Measurements from ENCODE around the gene BMPR1A. TPM values are rescaled to one million over a fixed set of nuclear protein-coding genes. Genes with fewer than 3 reads are reported as not detected.
A peak's percentile ranks its signal among the peaks of the same experiment; 100 is the strongest.

BMPR1A gene
- total and polyA plus RNA-seq, 2 of the 13 experiments (the other 11 are each of a cell fraction or from before 2014, with no cell fraction given), result 17.8 to 44.2 TPM

- peak; percentile 64 for TF ChIP-seq KMT2B (CRISPR knock-in tag; IDR thresholded peaks at IDR 0.05)
- TF ChIP-seq ZNF512B (CRISPR knock-in tag; IDR thresholded peaks at IDR 0.05; ENCODE audit: borderline replicate concordance), result peak; percentile 36; the same call in 1 of the 2 replicates
- TF ChIP-seq ASH2L (IDR thresholded peaks at IDR 0.05; ENCODE audit: insufficient read length, low read depth, low read length), result peak; percentile 46
- TF ChIP-seq MBNL3 (CRISPR knock-in tag; conservative IDR thresholded peaks at IDR 0.05), result no peak
- TF ChIP-seq REPIN1 (CRISPR knock-in tag; IDR thresholded peaks at IDR 0.05; ENCODE audit: borderline replicate concordance, low read depth), result peak; percentile 31; the same call in 1 of the 2 replicates
- no peak for TF ChIP-seq FOXO1 (CRISPR knock-in tag; IDR thresholded peaks at IDR 0.05)
- TF ChIP-seq HNRNPLL (IDR thresholded peaks at IDR 0.05; ENCODE audit: low read depth, low read length, poor library complexity, severe bottlenecking), result peak; percentile 81
- TF ChIP-seq RCOR2 (CRISPR knock-in tag; IDR thresholded peaks at IDR 0.05), result no peak
- no peak for TF ChIP-seq SMAD9 (CRISPR knock-in tag; IDR thresholded peaks at IDR 0.05)
- TF ChIP-seq PHF21A (CRISPR knock-in tag; IDR thresholded peaks at IDR 0.05), result peak; percentile 80
- peak; percentile 47; the same call in 1 of the 2 replicates for TF ChIP-seq GMEB1 (CRISPR knock-in tag; IDR thresholded peaks at IDR 0.05; ENCODE audit: borderline replicate concordance)
- TF ChIP-seq ZNF431 (CRISPR knock-in tag; IDR thresholded peaks at IDR 0.05; ENCODE audit: borderline replicate concordance, low read depth), result peak; percentile 87; the same call in 1 of the 2 replicates
- no peak for TF ChIP-seq TCF12 (IDR thresholded peaks at IDR 0.05)
- TF ChIP-seq TCF12 (CRISPR knock-in tag; IDR thresholded peaks at IDR 0.05), result peak; percentile 60; the same call in 1 of the 2 replicates
- TF ChIP-seq ZNF503 (CRISPR knock-in tag; IDR thresholded peaks at IDR 0.05), result 0 out of 2 replicates have a peak, but pooled peaks have one; percentile 28
- TF ChIP-seq ZNF616 (CRISPR knock-in tag; IDR thresholded peaks at IDR 0.05; ENCODE audit: low read depth), result peak; percentile 93
- TF ChIP-seq ZFP90 (CRISPR knock-in tag; IDR thresholded peaks at IDR 0.05; ENCODE audit: borderline replicate concordance), result no peak
- peak; percentile 78 for TF ChIP-seq ZNF124 (CRISPR knock-in tag; IDR thresholded peaks at IDR 0.05)
- peak; percentile 34; the same call in 1 of the 2 replicates for TF ChIP-seq NR2C2 (CRISPR knock-in tag; IDR thresholded peaks at IDR 0.05; ENCODE audit: borderline replicate concordance)
These were observed 494 bp upstream of the BMPR1A start (continued) for GRCh38 chr10:86755740-86756510.

Data from HepG2 (cell line).